MM.1S (cell line): ENCODE results near the gene PIEZO1.

ENCODE experiments used
- DNase-seq: peaks from one replicate; pipeline ENCODE4 v3.0.0-alpha.2; 2015
- H2AFZ ChIP-seq: fragments of 300-600 bp; sonication (generic); 2 replicates; pipeline ENCODE4 v1.6.0; 2016; ENCODE audit warnings: antibody characterized with exemption, low read length
- H3F3A ChIP-seq: fragments of 300-600 bp; sonication (generic); 2 replicates; pipeline ENCODE4 v1.6.1; 2016; ENCODE audit warnings: mild to moderate bottlenecking, antibody characterized with exemption, low read length, moderate library complexity, mixed read lengths; ENCODE audit not compliant: insufficient read depth
- H3K27ac ChIP-seq: fragments of 300-600 bp; sonication (generic); 2 replicates; pipeline ENCODE4 v1.5.1; 2016; ENCODE audit warnings: mild to moderate bottlenecking, low read length
- H3K27me3 ChIP-seq: fragments of 300-600 bp; sonication (generic); replicated peaks from 2 replicates; pipeline ENCODE4 v1.6.0; 2016; ENCODE audit warnings: low read length; ENCODE audit not compliant: insufficient read depth
- H3K36me3 ChIP-seq: fragments of 300-600 bp; sonication (generic); replicated peaks from 2 replicates; pipeline ENCODE4 v1.6.1; 2016; ENCODE audit warnings: mild to moderate bottlenecking, low read length, mixed read lengths; ENCODE audit not compliant: insufficient read depth
- H3K4me1 ChIP-seq: fragments of 300-600 bp; sonication (generic); 2 replicates; pipeline ENCODE4 v1.6.1; 2016; ENCODE audit warnings: low read length, mixed read lengths
- H3K4me2 ChIP-seq: fragments of 300-600 bp; sonication (generic); 2 replicates; pipeline ENCODE4 v1.6.0; 2016; ENCODE audit warnings: low read depth, low read length
- H3K4me3 ChIP-seq: fragments of 300-600 bp; sonication (generic); 2 replicates; pipeline ENCODE4 v1.5.1; 2016; ENCODE audit warnings: low read length, mixed read lengths
- H3K79me2 ChIP-seq: fragments of 300-600 bp; sonication (generic); 2 replicates; pipeline ENCODE4 v1.6.1; 2016; ENCODE audit warnings: mixed run types, low read length, mixed read lengths
- H3K9ac ChIP-seq: fragments of 300-600 bp; sonication (generic); 2 replicates; pipeline ENCODE4 v1.6.1; 2016; ENCODE audit warnings: low read length, mixed read lengths
- H3K9me2 ChIP-seq: fragments of 300-600 bp; sonication (generic); replicated peaks from 2 replicates; pipeline ENCODE4 v1.6.1; 2016; ENCODE audit warnings: mild to moderate bottlenecking, low read length, mixed read lengths; ENCODE audit not compliant: insufficient read depth
- H3K9me3 ChIP-seq: fragments of 300-600 bp; sonication (generic); replicated peaks from 2 replicates; pipeline ENCODE4 v1.6.1; 2016; ENCODE audit warnings: mild to moderate bottlenecking, low read length, mixed read lengths; ENCODE audit not compliant: insufficient read depth
- H4K20me1 ChIP-seq: fragments of 300-600 bp; sonication (generic); 2 replicates; pipeline ENCODE4 v1.6.1; 2016; ENCODE audit warnings: mild to moderate bottlenecking, low read length, moderate library complexity, mixed read lengths; ENCODE audit not compliant: insufficient read depth
- EZH2 ChIP-seq: fragments of 300-600 bp; sonication (generic); optimal IDR thresholded peaks from 2 replicates; pipeline ENCODE3; 2017; ENCODE audit warnings: low read depth, mild to moderate bottlenecking, antibody characterized with exemption, low read length, mixed read lengths
- EZH2phosphoT487 ChIP-seq: fragments of 300-600 bp; sonication (generic); IDR thresholded peaks from 2 replicates; pipeline ENCODE4 v1.6.1; 2018; ENCODE audit warnings: antibody characterized with exemption, low read length
- TF ChIP-seq, protein P1 (sequence below): fragments of 300-600 bp; sonication (generic); IDR thresholded peaks from 2 replicates; pipeline ENCODE4 v1.5.1; 2016; ENCODE audit warnings: antibody characterized with exemption, low read length, mixed read lengths

The PIEZO1 gene

GRCh38 chr16:88730632-88731607 is 54.1 kb downstream of the PIEZO1 start:
- DNase-seq: no peak
- Histone ChIP-seq H3K36me3 (no peaks in the 10 kb centered on the region), H4K20me1 (no peaks in the 10 kb centered on the region), H3K4me3 (no peak overlapping the region), H3K27me3 (no peaks in the 10 kb centered on the region), H3K4me2 (no peak overlapping the region), H3K9me2 (no peaks in the 10 kb centered on the region), H3K4me1 (no peaks in the 10 kb centered on the region), H3K27ac (no peak overlapping the region), H2AFZ (no peak overlapping the region), H3F3A (no peaks in the 10 kb centered on the region), H3K9ac (no peak overlapping the region), H3K9me3 (no peaks in the 10 kb centered on the region), H3K79me2 (peaks cover 6% of the 10 kb centered on the region)
- TF ChIP-seq, protein P1, sequence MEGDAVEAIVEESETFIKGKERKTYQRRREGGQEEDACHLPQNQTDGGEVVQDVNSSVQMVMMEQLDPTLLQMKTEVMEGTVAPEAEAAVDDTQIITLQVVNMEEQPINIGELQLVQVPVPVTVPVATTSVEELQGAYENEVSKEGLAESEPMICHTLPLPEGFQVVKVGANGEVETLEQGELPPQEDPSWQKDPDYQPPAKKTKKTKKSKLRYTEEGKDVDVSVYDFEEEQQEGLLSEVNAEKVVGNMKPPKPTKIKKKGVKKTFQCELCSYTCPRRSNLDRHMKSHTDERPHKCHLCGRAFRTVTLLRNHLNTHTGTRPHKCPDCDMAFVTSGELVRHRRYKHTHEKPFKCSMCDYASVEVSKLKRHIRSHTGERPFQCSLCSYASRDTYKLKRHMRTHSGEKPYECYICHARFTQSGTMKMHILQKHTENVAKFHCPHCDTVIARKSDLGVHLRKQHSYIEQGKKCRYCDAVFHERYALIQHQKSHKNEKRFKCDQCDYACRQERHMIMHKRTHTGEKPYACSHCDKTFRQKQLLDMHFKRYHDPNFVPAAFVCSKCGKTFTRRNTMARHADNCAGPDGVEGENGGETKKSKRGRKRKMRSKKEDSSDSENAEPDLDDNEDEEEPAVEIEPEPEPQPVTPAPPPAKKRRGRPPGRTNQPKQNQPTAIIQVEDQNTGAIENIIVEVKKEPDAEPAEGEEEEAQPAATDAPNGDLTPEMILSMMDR: no peak

- H2AFZ ChIP-seq: no peak overlapping the region
- H3K9me3 ChIP-seq: no peaks in the 10 kb centered on the region
- no peaks in the 10 kb centered on the region for H4K20me1 ChIP-seq
- no peak overlapping the region for H3K4me2 ChIP-seq
- no peaks in the 10 kb centered on the region for H3K4me1 ChIP-seq
- peaks cover 6% of the 10 kb centered on the region for H3K79me2 ChIP-seq
- H3K27me3 ChIP-seq: no peaks in the 10 kb centered on the region
- TF ChIP-seq, protein P1: no peak
- TF ChIP-seq EZH2 (no peak), EZH2phosphoT487 (no peak)
- no peaks in the 10 kb centered on the region for H3K9me2 ChIP-seq
- H3K4me3 ChIP-seq: no peak overlapping the region
- no peaks in the 10 kb centered on the region for H3K36me3 ChIP-seq
- no peak overlapping the region for H3K27ac ChIP-seq
- no peak overlapping the region for H3K9ac ChIP-seq
- no peaks in the 10 kb centered on the region for H3F3A ChIP-seq
- no peak for DNase-seq
Measured at GRCh38 chr16:88727871-88728270, 57.1 kb downstream of the PIEZO1 start.

DNA sequence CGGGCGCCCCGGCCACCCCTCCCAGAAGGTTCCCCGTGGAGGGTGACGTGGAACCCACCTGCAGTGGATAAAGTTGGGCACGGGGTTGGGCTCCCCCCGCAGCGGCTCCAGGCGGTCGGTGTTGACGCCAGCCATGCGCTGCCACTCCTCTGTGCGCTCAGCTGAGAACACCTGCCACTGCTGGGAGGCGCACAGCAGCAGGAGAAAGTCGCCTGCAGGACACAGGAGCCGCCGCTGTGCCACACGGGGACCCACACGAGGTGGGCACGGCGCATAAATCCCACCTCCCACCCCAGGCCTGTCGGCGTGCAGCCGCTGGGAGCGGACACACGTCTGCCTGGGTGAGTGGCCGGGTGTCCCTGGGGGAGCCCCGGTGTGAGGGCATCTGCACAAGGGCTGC is 58.0 kb downstream of the PIEZO1 start:
- no peak for DNase-seq
- TF ChIP-seq EZH2: no peak
- no peak for TF ChIP-seq EZH2phosphoT487
- TF ChIP-seq, protein P1: no peak
- no peaks in the 10 kb centered on the region for H3K36me3 ChIP-seq
- H3K4me2 ChIP-seq: no peak overlapping the region
- no peaks in the 10 kb centered on the region for H3K9me2 ChIP-seq
- H4K20me1 ChIP-seq: no peaks in the 10 kb centered on the region
- H2AFZ ChIP-seq: no peak overlapping the region
- H3K9ac ChIP-seq: no peak overlapping the region
- no peaks in the 10 kb centered on the region for H3K9me3 ChIP-seq
- no peaks in the 10 kb centered on the region for H3K27me3 ChIP-seq
- H3K4me1 ChIP-seq: no peaks in the 10 kb centered on the region
- no peak overlapping the region for H3K27ac ChIP-seq
- H3K79me2 ChIP-seq: peaks cover 6% of the 10 kb centered on the region
- no peak overlapping the region for H3K4me3 ChIP-seq
- H3F3A ChIP-seq: no peaks in the 10 kb centered on the region
